K562 (cell line): ENCODE measurements around the gene SBF1. TPM values are rescaled to one million over a fixed set of nuclear protein-coding genes. Genes with fewer than 3 reads are reported as not detected.
"Not testable (repeated sequence)": the region's sequence is repeated elsewhere in the genome, so short reads cannot be mapped to it uniquely, and the experiment has no call there.

ENCODE experiments used
- ATAC-seq: fragments of 200-7000 bp; cut with Tn5 transposase; 3 replicates; pipeline ENCODE4 v1.9.1; 2020; ENCODE audit warnings: moderate library complexity
- BruUV-seq: library from RNA; stranded (reverse); fragments of 400-500 nt; replicated peaks from 2 replicates; lab custom pipeline; 2021; lab: Mats Ljungman, UMichigan
- CTCF ChIA-PET: fragments of 300-600 bp; formaldehyde crosslinking; extraction: SDS; loops from one replicate; lab custom pipeline; 2021; ENCODE audit warnings: low intra/inter-chr PET ratio; lab: Yijun Ruan, JAX
- POLR2A ChIA-PET: fragments of 300-600, 350-650 bp; sonication (Branson Sonifier 250); formaldehyde crosslinking; extraction: SDS; loops from one replicate; lab custom pipeline; 2021; ENCODE audit warnings: antibody characterized with exemption, inconsistent platforms; lab: Yijun Ruan, JAX
- DNase-seq, 4 experiments: peaks; one replicate each; pipeline versions ENCODE4 v3.0.0 to v3.0.0-alpha.2; 2011 to 2018; ENCODE audit warnings: low spot score in 3 of 4, mixed read lengths in 3 of 4; ENCODE audit errors: extremely low read depth in 1 of 4
- FAIRE-seq: peaks from 2 replicates; lab custom pipeline; 2011; peaks lifted over from hg19 to GRCh38; lab: Jason Lieb, UNC
- H2AFZ ChIP-seq: 2 replicates; pipeline ENCODE4 v1.6.0; 2011; ENCODE audit warnings: low read depth, low read length, control low read depth, inconsistent platforms
- H3K27ac ChIP-seq: fragments of 200-600 bp; 3 replicates; pipeline ENCODE4 v1.8.0; 2011; ENCODE audit warnings: low read depth, mild to moderate bottlenecking, control low read depth, inconsistent platforms, low read length, moderate library complexity, mixed read lengths; ENCODE audit errors: extremely low read depth
- H3K27me3 ChIP-seq, 2 experiments: fragments of 300-600 bp in 1 of 2; 2 replicates in 1 of 2; 3 replicates in 1 of 2; pipeline versions ENCODE4 v1.6.0 to v1.8.0; 2011; ENCODE audit warnings: inconsistent platforms in 2 of 2, low read length in 2 of 2, mild to moderate bottlenecking in 1 of 2, mixed read lengths in 1 of 2, moderate library complexity in 1 of 2; ENCODE audit not compliant: control insufficient read depth in 2 of 2, insufficient read depth in 2 of 2
- H3K36me3 ChIP-seq: fragments of 300-600 bp; 3 replicates; pipeline ENCODE4 v1.8.0; 2011; ENCODE audit warnings: mild to moderate bottlenecking, low read length, inconsistent platforms; ENCODE audit not compliant: control insufficient read depth, insufficient read depth
- H3K4me1 ChIP-seq, 2 experiments: fragments of 200-600 bp in 1 of 2; replicated peaks in 1 of 2; 2 replicates in 1 of 2; 3 replicates in 1 of 2; pipeline versions ENCODE4 v1.5.1 to v1.8.0; 2011; ENCODE audit warnings: inconsistent platforms in 2 of 2, low read length in 2 of 2, mild to moderate bottlenecking in 1 of 2, mixed read lengths in 1 of 2, moderate library complexity in 1 of 2; ENCODE audit not compliant: control insufficient read depth in 2 of 2, insufficient read depth in 2 of 2
- H3K4me2 ChIP-seq: 2 replicates; pipeline ENCODE4 v1.6.1; 2011; ENCODE audit warnings: low read length, control low read depth, inconsistent platforms, mixed read lengths; ENCODE audit not compliant: insufficient read depth
- H3K4me3 ChIP-seq: fragments of 200-600 bp; sonication (generic), shearing (Covaris generic); 2 replicates; pipeline ENCODE4 v1.5.1; 2016; ENCODE audit warnings: control low read depth, inconsistent platforms
- H3K79me2 ChIP-seq: fragments of 200-600 bp; 3 replicates; pipeline ENCODE4 v1.8.0; 2011; ENCODE audit warnings: low read length, inconsistent platforms; ENCODE audit not compliant: control insufficient read depth, insufficient read depth
- H3K9ac ChIP-seq, 2 experiments: 2 replicates each; pipeline versions ENCODE4 v1.6.0 to v1.6.1; 2011; ENCODE audit warnings: low read depth in 2 of 2, low read length in 2 of 2, control low read depth in 1 of 2, inconsistent platforms in 1 of 2, mild to moderate bottlenecking in 1 of 2, mixed read lengths in 1 of 2; ENCODE audit not compliant: insufficient read depth in 1 of 2
- H3K9me1 ChIP-seq: one replicate; pipeline ENCODE4 v1.6.0; 2011; ENCODE audit warnings: inconsistent platforms, mild to moderate bottlenecking, low read length, moderate library complexity; ENCODE audit not compliant: control insufficient read depth, insufficient read depth
- H3K9me3 ChIP-seq: replicated peaks from 2 replicates; pipeline ENCODE4 v1.5.1; 2011; ENCODE audit warnings: low read depth, low read length, inconsistent platforms; ENCODE audit not compliant: control insufficient read depth, insufficient read depth
- H4K20me1 ChIP-seq: replicated peaks from 2 replicates; pipeline ENCODE4 v1.6.1; 2011; ENCODE audit warnings: low read length, inconsistent platforms, mixed read lengths; ENCODE audit not compliant: control insufficient read depth, insufficient read depth
- HDGF ChIP-seq: fragments of 450-650 bp; IDR thresholded peaks from 2 replicates; pipeline ENCODE4 v1.6.1; 2016
- NRF1 ChIP-seq, 2 experiments: fragments of 450-650 bp; IDR thresholded peaks in 1 of 2; conservative IDR thresholded peaks in 1 of 2; 2 replicates each; pipeline ENCODE4 v1.6.1; 2014; ENCODE audit warnings: mild to moderate bottlenecking in 2 of 2
- POLR2B ChIP-seq: fragments of 450-650 bp; IDR thresholded peaks from 2 replicates; pipeline ENCODE4 v1.6.1; 2018; ENCODE audit warnings: low read depth; ENCODE audit not compliant: partially characterized antibody
- POU5F1 ChIP-seq: fragments of 150-350 bp; IDR thresholded peaks from 2 replicates; pipeline ENCODE4 v1.6.1; 2014; ENCODE audit warnings: borderline replicate concordance, low read length, low read depth, mild to moderate bottlenecking; ENCODE audit not compliant: partially characterized antibody
- ZNF444 ChIP-seq: fragments of 250-450 bp; sonication (Bioruptor Pico); IDR thresholded peaks from 2 replicates; pipeline ENCODE4 v1.4.0; 2020; ENCODE audit warnings: mild to moderate bottlenecking, moderate library complexity
- WGBS: fragments of 100-300 bp; shearing (Covaris generic); methylation state at CpG from one replicate; pipeline ENCODE4 v1.1.6; 2016; ENCODE audit warnings: low coverage, mixed read lengths; ENCODE audit not compliant: insufficient coverage; ENCODE audit errors: missing lambda C conversion rate; 5-methylcytosine and 5-hydroxymethylcytosine counted together
- in situ Hi-C: fragments of 300-500 bp; cut with MboI; formaldehyde crosslinking; loops from 4 replicates; pipeline ENCODE4 v1.15.0; 2018; ENCODE audit warnings: inconsistent platforms, mixed read lengths
- intact Hi-C: fragments of 100-400 bp; cut with micrococcal nuclease; formaldehyde crosslinking; loops from 2 replicates; pipeline ENCODE4 v1.14.2; 2022
- polyA plus RNA-seq, 8 experiments: library from polyadenylated mRNA; depleted of rRNA in 4 of 8; stranded (reverse) in 5 of 8; unstranded in 3 of 8; fragments of >200 nt; fragmentation: Nextera tagmentation in 2 of 8; fragmentation: Illumina TruSeq in 1 of 8; extraction: Ambion mirVana in 2 of 8; extraction: Trizol in 1 of 8; gene quantifications; 2 replicates each; pipeline versions ENCODE4 v1.2.1 to v1.2.3, GENCODE V29; 2011 to 2014; ENCODE audit warnings: inconsistent platforms in 1 of 8, missing spikeins in 1 of 8
- total RNA-seq, 7 experiments: library from RNA; depleted of rRNA in 6 of 7; stranded (reverse); fragments of >200 nt in 6 of 7; fragmentation: Illumina TruSeq in 2 of 7; extraction: Trizol in 2 of 7; gene quantifications; 2 replicates each; pipeline versions ENCODE4 v1.2.1 to v1.2.3, GENCODE V29; 2011 to 2021; ENCODE audit warnings: low replicate concordance in 1 of 7
- TF ChIP-seq, protein P1 (sequence below): fragments of 450-650 bp; formaldehyde crosslinking; IDR thresholded peaks from 2 replicates; pipeline ENCODE4 v1.4.0; 2020; ENCODE audit warnings: mild to moderate bottlenecking, mixed read lengths

The SBF1 gene
- total and polyA plus RNA-seq, 9 of the 15 experiments (the other 6 are each of a cell fraction or from before 2014, with no cell fraction given): 0.44 to 50.4 (median 11.4) TPM

DNA sequence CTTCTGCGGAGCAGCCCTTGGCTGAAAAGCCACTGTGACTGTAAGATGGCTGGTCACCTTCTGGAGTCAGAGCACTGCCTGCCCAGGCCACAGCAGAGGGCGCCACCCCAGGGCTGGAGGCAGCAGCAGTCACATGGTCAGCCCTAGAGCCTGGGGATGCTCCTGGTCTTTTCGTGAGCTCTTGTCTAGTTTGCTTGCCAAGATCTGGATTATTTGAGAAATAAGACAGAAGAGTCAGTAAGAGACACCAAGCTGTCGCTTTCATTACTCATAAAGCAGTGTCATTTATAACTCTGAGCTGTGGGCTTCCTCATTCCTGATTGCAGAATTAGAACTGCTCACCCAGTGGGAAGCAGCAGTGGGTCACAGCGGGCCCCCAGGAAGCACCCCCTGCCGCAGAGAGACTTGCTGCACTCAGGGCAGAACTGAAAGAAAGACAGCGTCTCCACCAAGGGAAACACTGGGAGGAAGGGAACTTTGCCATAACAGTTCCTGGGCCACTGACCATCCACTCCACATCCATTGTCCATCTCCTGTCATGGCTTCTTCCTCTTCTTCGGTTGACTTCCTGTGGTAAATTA is 75.0 kb downstream of the SBF1 start (continued):
- TF ChIP-seq, protein P1, sequence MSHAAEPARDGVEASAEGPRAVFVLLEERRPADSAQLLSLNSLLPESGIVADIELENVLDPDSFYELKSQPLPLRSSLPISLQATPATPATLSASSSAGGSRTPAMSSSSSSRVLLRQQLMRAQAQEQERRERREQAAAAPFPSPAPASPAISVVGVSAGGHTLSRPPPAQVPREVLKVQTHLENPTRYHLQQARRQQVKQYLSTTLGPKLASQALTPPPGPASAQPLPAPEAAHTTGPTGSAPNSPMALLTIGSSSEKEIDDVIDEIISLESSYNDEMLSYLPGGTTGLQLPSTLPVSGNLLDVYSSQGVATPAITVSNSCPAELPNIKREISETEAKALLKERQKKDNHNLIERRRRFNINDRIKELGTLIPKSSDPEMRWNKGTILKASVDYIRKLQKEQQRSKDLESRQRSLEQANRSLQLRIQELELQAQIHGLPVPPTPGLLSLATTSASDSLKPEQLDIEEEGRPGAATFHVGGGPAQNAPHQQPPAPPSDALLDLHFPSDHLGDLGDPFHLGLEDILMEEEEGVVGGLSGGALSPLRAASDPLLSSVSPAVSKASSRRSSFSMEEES: no peak
- TF ChIP-seq HDGF: no peak

DNA sequence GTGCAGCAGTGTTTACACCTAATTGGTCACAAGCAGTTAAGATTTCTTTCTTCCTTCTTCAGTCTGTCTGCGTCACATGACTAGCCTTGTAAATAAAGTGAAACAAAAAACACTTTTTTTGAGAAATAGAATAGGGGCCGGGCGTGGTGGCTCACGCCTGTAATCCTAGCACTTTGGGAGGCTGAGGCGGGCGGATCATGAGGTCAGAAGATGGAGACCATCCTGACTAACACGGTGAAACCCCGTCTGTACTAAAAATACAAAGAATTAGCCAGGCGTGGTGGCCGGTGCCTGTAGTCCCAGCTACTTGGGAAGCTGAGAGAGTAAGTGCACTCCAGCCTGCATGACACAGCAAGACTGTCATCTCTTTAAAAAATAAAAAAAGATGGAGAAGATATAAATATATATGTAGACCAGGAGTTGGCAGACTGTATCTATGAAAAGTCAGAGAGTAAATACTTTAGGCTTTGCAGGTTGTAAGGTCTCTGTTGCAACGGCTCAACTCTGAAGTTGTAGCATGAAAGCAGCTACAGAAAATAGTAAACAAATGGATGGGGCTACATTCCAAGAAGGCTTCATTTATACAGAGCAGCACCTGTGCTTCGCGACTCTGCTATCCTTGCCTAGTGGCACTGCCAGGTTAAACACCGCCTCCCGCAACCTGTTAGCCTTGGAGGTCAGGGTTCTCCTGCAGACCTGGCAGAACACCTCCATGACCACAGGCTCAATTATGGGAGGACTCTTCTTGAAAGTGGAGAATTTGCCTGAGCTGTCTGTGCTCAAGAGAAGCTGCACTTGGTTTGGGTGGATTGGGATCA is 75.8 kb downstream of the SBF1 start:
- no TSS peak for BruUV-seq
- Histone ChIP-seq H3K79me2 (peaks cover 3% of the 10 kb centered on the region; the same call in 1 of the 3 replicates), H3K4me2 (no peak overlapping the region), H3K36me3 (peaks cover 52% of the 10 kb centered on the region; the same call in 2 of the 3 replicates), H3K27me3 (no peaks in the 10 kb centered on the region), H3K4me3 (no peak overlapping the region), H3K9me3 (no peaks in the 10 kb centered on the region), H2AFZ (no peak overlapping the region), H3K4me1 (no peaks in the 10 kb centered on the region; a peak in 1 of 5 replicates), H3K27ac (no peak overlapping the region), H4K20me1 (no peaks in the 10 kb centered on the region), H3K9me1 (no peaks in the 10 kb centered on the region), H3K9ac (no peak overlapping the region)
- in situ Hi-C loops (no loop called here), intact Hi-C loops (no loop called here)
- DNase-seq (no peak), FAIRE-seq (no peak), ATAC-seq (no peak)
- CTCF ChIA-PET: no interaction called here
- POLR2A ChIA-PET: interaction anchor here (0.9 to 1.1 kb wide), 2 partner anchors 8 to 42 kb away, joined by 3 read pairs; no protein-coding TSS in a partner anchor
- WGBS: 83% methylated on average over 15 of the region's 15 CpGs
- TF ChIP-seq POLR2B (no peak), NRF1 (conservative IDR thresholded peaks at IDR 0.05 in 1 of 2, IDR thresholded peaks at IDR 0.05 in 1 of 2) (no peak), POU5F1 (no peak), ZNF444 (no peak)

- not testable (repeated sequence) for FAIRE-seq
Measured at GRCh38 chr22:50397371-50398060, 77.3 kb downstream of the SBF1 start.

More at GRCh38 chr22:50397371-50398060, 77.3 kb downstream of the SBF1 start:
- H3K9me3 ChIP-seq, DNase-seq, CTCF ChIA-PET, H3K79me2 ChIP-seq, intact Hi-C loops, H3K4me1 ChIP-seq, POLR2A ChIA-PET, H2AFZ ChIP-seq, H3K27me3 ChIP-seq, H3K4me3 ChIP-seq, ATAC-seq, in situ Hi-C loops, H3K4me2 ChIP-seq, H3K27ac ChIP-seq, H3K9ac ChIP-seq, BruUV-seq, H3K9me1 ChIP-seq, H4K20me1 ChIP-seq: not testable (repeated sequence)
- WGBS: 60% methylated on average over 2 of the region's 4 CpGs
- peaks cover 58% of the 10 kb centered on the region for H3K36me3 ChIP-seq
